HepG2 (cell line): ENCODE results near the gene KIF24. TPM values are rescaled to one million over a fixed set of nuclear protein-coding genes. Genes with fewer than 3 reads are reported as not detected.

Source experiments
- ATAC-seq: fragments of 200-7000 bp; cut with Tn5 transposase; 3 replicates; pipeline ENCODE4 v1.9.1; 2020; ENCODE audit warnings: mild to moderate bottlenecking, moderate library complexity
- BruUV-seq: library from RNA; stranded (reverse); fragments of 400-500 nt; replicated peaks from 2 replicates; lab custom pipeline; 2021; lab: Mats Ljungman, UMichigan
- CTCF ChIA-PET: fragments of 300-600 bp; formaldehyde crosslinking; extraction: SDS; loops from one replicate; lab custom pipeline; 2021; ENCODE audit warnings: low total read pairs, inconsistent platforms, low intra/inter-chr PET ratio; lab: Yijun Ruan, JAX
- POLR2A ChIA-PET: fragments of 350-600 bp; sonication (Branson Sonifier 250); formaldehyde crosslinking; loops from one replicate; lab custom pipeline; 2020; ENCODE audit warnings: antibody characterized with exemption, inconsistent platforms; lab: Yijun Ruan, JAX
- DNase-seq: peaks from one replicate; pipeline ENCODE4 v3.0.0-alpha.2; 2015; ENCODE audit warnings: low spot score
- FAIRE-seq: peaks from 3 replicates; lab custom pipeline; 2011; peaks lifted over from hg19 to GRCh38; lab: Jason Lieb, UNC
- H2AFZ ChIP-seq: one replicate; pipeline ENCODE4 v1.6.1; 2011; ENCODE audit warnings: low read length, inconsistent platforms
- H3K27ac ChIP-seq: fragments of 300-600 bp; 3 replicates; pipeline ENCODE4 v1.8.0; 2011; ENCODE audit warnings: mixed run types, mild to moderate bottlenecking, mixed read lengths, low read length, inconsistent platforms; ENCODE audit not compliant: insufficient read depth; ENCODE audit errors: extremely low read length
- H3K27me3 ChIP-seq, 2 experiments: fragments of 200-600 bp in 1 of 2; 2 replicates in 1 of 2; 3 replicates in 1 of 2; pipeline versions ENCODE4 v1.6.0 to v1.8.0; 2011; ENCODE audit warnings: low read length in 2 of 2, mild to moderate bottlenecking in 2 of 2, moderate library complexity in 2 of 2, inconsistent platforms in 1 of 2; ENCODE audit not compliant: insufficient read depth in 2 of 2, control insufficient read depth in 1 of 2
- H3K36me3 ChIP-seq, 2 experiments: fragments of 200-600 bp in 1 of 2; replicated peaks in 1 of 2; 2 replicates in 1 of 2; 3 replicates in 1 of 2; pipeline versions ENCODE4 v1.5.1 to v1.8.0; 2011; ENCODE audit warnings: low read length in 2 of 2, inconsistent platforms in 1 of 2; ENCODE audit not compliant: insufficient read depth in 2 of 2, control insufficient read depth in 1 of 2
- H3K4me1 ChIP-seq: 2 replicates; pipeline ENCODE4 v1.5.1; 2012; ENCODE audit warnings: low read length, inconsistent platforms; ENCODE audit not compliant: insufficient read depth
- H3K4me2 ChIP-seq: 2 replicates; pipeline ENCODE4 v1.6.0; 2011; ENCODE audit warnings: low read depth, low read length, inconsistent platforms
- H3K4me3 ChIP-seq, 3 experiments: fragments of 200-600 bp in 1 of 3; sonication (generic), shearing (Covaris generic) in 1 of 3; replicated peaks in 1 of 3; 2 replicates each; pipeline ENCODE4 v1.5.1; 2011 to 2016; ENCODE audit warnings: low read length in 3 of 3, inconsistent platforms in 2 of 3, low read depth in 2 of 3, mild to moderate bottlenecking in 2 of 3, control low read depth in 1 of 3, mixed read lengths in 1 of 3; ENCODE audit not compliant: insufficient read depth in 1 of 3
- H3K79me2 ChIP-seq: one replicate; pipeline ENCODE4 v1.6.1; 2011; ENCODE audit warnings: low read length, inconsistent platforms; ENCODE audit not compliant: insufficient read depth
- H3K9ac ChIP-seq: 2 replicates; pipeline ENCODE4 v1.6.0; 2011; ENCODE audit warnings: mild to moderate bottlenecking, low read depth, low read length, inconsistent platforms; ENCODE audit not compliant: insufficient read depth
- H3K9me3 ChIP-seq: 2 replicates; pipeline ENCODE4 v1.5.1; 2012; ENCODE audit warnings: mild to moderate bottlenecking, low read length
- H4K20me1 ChIP-seq: 2 replicates; pipeline ENCODE4 v1.6.0; 2011; ENCODE audit warnings: inconsistent platforms, mild to moderate bottlenecking, low read length, moderate library complexity; ENCODE audit not compliant: insufficient read depth
- FOXK2 ChIP-seq: fragments of 450-650 bp; IDR thresholded peaks from 2 replicates; pipeline ENCODE4 v1.6.1; 2016
- PAX8 ChIP-seq: sonication (generic); formaldehyde crosslinking; IDR thresholded peaks from 2 replicates; pipeline ENCODE4 v1.8.0; 2022; ENCODE audit warnings: mild to moderate bottlenecking, missing genetic modification reagents, borderline replicate concordance
- PCBP2 ChIP-seq: fragments of 200-400 bp; formaldehyde crosslinking; optimal IDR thresholded peaks from 2 replicates; pipeline ENCODE3; 2018; ENCODE audit warnings: low read length, low read depth; ENCODE audit not compliant: poor library complexity, severe bottlenecking
- PRDM15 ChIP-seq: sonication (generic); formaldehyde crosslinking; IDR thresholded peaks from 2 replicates; pipeline ENCODE4 v1.4.0; 2020; ENCODE audit warnings: missing genetic modification reagents
- REXO4 ChIP-seq: sonication (generic); formaldehyde crosslinking; IDR thresholded peaks from 2 replicates; pipeline ENCODE4 v1.8.0; 2022; ENCODE audit warnings: missing genetic modification reagents, mild to moderate bottlenecking, borderline replicate concordance
- TCF12 ChIP-seq, 2 experiments: fragments of 450-650 bp in 1 of 2; sonication (generic) in 1 of 2; formaldehyde crosslinking in 1 of 2; IDR thresholded peaks; 2 replicates each; pipeline versions ENCODE4 v1.6.1 to v1.8.0; 2017 to 2022; ENCODE audit warnings: antibody characterized with exemption in 1 of 2, mild to moderate bottlenecking in 1 of 2, missing genetic modification reagents in 1 of 2, moderate library complexity in 1 of 2
- ZFP37 ChIP-seq: sonication (generic); formaldehyde crosslinking; IDR thresholded peaks from 2 replicates; pipeline ENCODE4 v1.4.0; 2020; ENCODE audit warnings: missing genetic modification reagents, borderline replicate concordance
- ZFY ChIP-seq: sonication (generic); formaldehyde crosslinking; IDR thresholded peaks from 2 replicates; pipeline ENCODE4 v1.4.0; 2020; ENCODE audit warnings: missing genetic modification reagents
- ZNF724P ChIP-seq: sonication (generic); formaldehyde crosslinking; IDR thresholded peaks from 2 replicates; pipeline ENCODE4 v1.8.0; 2022; ENCODE audit warnings: missing genetic modification reagents, borderline replicate concordance
- ZSCAN29 ChIP-seq: sonication (generic); formaldehyde crosslinking; conservative IDR thresholded peaks from 2 replicates; pipeline ENCODE4 v1.4.0; 2020; ENCODE audit warnings: mild to moderate bottlenecking, missing genetic modification reagents
- WGBS: methylation state at CpG from one replicate; pipeline ENCODE4 v1.1.6; 2017; ENCODE audit warnings: low lambda C conversion rate; 5-methylcytosine and 5-hydroxymethylcytosine counted together
- in situ Hi-C: cut with HindIII; loops from 2 replicates; pipeline ENCODE4 v1.10.0; 2017; ENCODE audit warnings: low pct_unique_long_range_greater_than_20kb; ENCODE audit not compliant: extremely low pct_ligation_motif_present
- intact Hi-C: fragments of 100-400 bp; cut with micrococcal nuclease; formaldehyde crosslinking; loops from one replicate; pipeline ENCODE4 v1.10.0; 2022; ENCODE audit not compliant: unreplicated experiment
- polyA plus RNA-seq, 8 experiments: library from polyadenylated mRNA; depleted of rRNA in 3 of 8; stranded (reverse) in 7 of 8; unstranded in 1 of 8; fragments of >200 nt; fragmentation: Illumina TruSeq in 4 of 8; extraction: Trizol in 4 of 8; gene quantifications; 2 replicates each; pipeline versions ENCODE4 v1.2.1 to v1.2.3, GENCODE V29; 2011 to 2016; ENCODE audit warnings: low read depth in 4 of 8, missing spikeins in 1 of 8, mixed read lengths in 1 of 8; ENCODE audit not compliant: insufficient read depth in 1 of 8
- total RNA-seq, 5 experiments: library from RNA; depleted of rRNA; stranded (reverse); fragments of >200 nt; fragmentation: Illumina TruSeq; extraction: Trizol; gene quantifications; 2 replicates each; pipeline ENCODE4 v1.2.3, GENCODE V29; 2016; ENCODE audit warnings: low read depth in 1 of 5
- TF ChIP-seq, protein P1 (sequence below): fragments of 450-650 bp; IDR thresholded peaks from 2 replicates; pipeline ENCODE4 v1.6.1; 2017; ENCODE audit warnings: mild to moderate bottlenecking

KIF24 gene
- total and polyA plus RNA-seq, 2 of the 13 experiments (the other 11 are each of a cell fraction or from before 2014, with no cell fraction given), result 1.1 to 3.0 TPM

DNA sequence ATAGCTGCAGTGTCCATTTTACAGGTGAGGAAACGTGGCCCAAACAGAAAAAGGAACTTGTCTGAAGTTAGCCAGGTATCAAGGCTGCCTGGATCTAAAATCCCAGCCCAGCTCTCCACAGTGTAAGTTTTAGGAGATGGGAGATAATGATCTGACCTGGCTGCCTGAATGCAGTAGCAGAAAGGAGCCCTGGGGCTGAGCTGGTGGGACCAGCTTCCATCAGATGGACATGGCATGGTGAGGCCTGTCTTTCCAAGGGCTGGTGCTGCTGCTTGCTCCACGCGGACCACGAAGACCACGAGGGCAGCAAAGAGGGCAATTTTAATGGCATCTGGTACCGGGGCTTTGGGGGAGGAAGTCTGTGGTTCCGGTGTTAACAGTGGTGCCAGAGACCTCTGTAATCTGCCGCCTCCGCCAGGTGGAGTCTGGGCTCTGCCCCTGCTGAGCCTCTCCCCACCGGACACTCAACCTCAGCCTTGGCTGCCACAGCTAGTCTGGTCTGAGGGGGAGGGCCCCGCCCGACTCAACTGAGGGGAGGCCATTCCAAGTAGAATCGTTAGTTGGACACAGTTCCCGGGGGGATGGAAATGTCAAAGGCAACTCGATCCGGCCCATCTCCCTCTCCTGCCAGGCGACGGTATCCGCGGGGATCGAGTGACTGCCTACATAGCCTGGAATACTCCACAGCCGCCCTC is 47.0 kb upstream of the KIF24 start:
- BruUV-seq, result TSS peak; percentile 60
- Histone ChIP-seq H3K36me3 (peaks cover 9 to 14% of the 10 kb centered on the region in 2 experiments; a peak in 4 of 5 replicates), H3K4me3 (peak overlapping the region; percentile 73 to 90 (median 79)), H4K20me1 (no peaks in the 10 kb centered on the region), H3K9me3 (no peaks in the 10 kb centered on the region), H2AFZ (no peak overlapping the region), H3K27me3 (no peaks in the 10 kb centered on the region; a peak in 1 of 5 replicates), H3K4me1 (peaks cover 54% of the 10 kb centered on the region), H3K27ac (peak overlapping the region; percentile 85), H3K4me2 (peak overlapping the region; percentile 99), H3K9ac (peak overlapping the region; percentile 68), H3K79me2 (peaks cover 22% of the 10 kb centered on the region)
- in situ Hi-C loops (loop anchor here (5.0 kb wide), 1 partner anchor 44 kb away; no protein-coding TSS in a partner anchor), intact Hi-C loops (loop anchor here (5.0 kb wide), 1 partner anchor 124 kb away; no protein-coding TSS in a partner anchor)
- DNase-seq (peak; percentile 69), ATAC-seq (peak; percentile 52), FAIRE-seq (peak; percentile 62)
- WGBS, result 3% methylated on average over 8 of the region's 22 CpGs
- POLR2A ChIA-PET, result interaction anchor here (1.2 to 9.2 kb wide), 11 partner anchors 10 to 261 kb away, joined by 3 to 162 read pairs (median 7); partner anchors contain the start of gene SIGMAR1
- CTCF ChIA-PET, result interaction anchor here (7.2 kb wide), 1 partner anchor 44 kb away, joined by 143 read pairs; the partner anchor contains the start of genes KIF24 and NUDT2
- TF ChIP-seq PRDM15 (CRISPR knock-in tag) (no peak; the same call in 1 of the 2 replicates), PCBP2 (no peak), ZFP37 (no peak), TCF12 (IDR thresholded peaks at IDR 0.05) (no peak), TCF12 (CRISPR knock-in tag; IDR thresholded peaks at IDR 0.05) (no peak; the same call in 1 of the 2 replicates), ZSCAN29 (0 out of 2 replicates have a peak, but pooled peaks have one; percentile 23), FOXK2 (no peak), ZNF724P (CRISPR knock-in tag) (no peak), REXO4 (CRISPR knock-in tag) (no peak), ZFY (CRISPR knock-in tag) (peak; percentile 34), PAX8 (no peak)
- TF ChIP-seq, protein P1, sequence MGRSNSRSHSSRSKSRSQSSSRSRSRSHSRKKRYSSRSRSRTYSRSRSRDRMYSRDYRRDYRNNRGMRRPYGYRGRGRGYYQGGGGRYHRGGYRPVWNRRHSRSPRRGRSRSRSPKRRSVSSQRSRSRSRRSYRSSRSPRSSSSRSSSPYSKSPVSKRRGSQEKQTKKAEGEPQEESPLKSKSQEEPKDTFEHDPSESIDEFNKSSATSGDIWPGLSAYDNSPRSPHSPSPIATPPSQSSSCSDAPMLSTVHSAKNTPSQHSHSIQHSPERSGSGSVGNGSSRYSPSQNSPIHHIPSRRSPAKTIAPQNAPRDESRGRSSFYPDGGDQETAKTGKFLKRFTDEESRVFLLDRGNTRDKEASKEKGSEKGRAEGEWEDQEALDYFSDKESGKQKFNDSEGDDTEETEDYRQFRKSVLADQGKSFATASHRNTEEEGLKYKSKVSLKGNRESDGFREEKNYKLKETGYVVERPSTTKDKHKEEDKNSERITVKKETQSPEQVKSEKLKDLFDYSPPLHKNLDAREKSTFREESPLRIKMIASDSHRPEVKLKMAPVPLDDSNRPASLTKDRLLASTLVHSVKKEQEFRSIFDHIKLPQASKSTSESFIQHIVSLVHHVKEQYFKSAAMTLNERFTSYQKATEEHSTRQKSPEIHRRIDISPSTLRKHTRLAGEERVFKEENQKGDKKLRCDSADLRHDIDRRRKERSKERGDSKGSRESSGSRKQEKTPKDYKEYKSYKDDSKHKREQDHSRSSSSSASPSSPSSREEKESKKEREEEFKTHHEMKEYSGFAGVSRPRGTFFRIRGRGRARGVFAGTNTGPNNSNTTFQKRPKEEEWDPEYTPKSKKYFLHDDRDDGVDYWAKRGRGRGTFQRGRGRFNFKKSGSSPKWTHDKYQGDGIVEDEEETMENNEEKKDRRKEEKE, result no peak
